Suprapubic skin (tissue), 4 donors: ENCODE data around the gene PARN.

ENCODE experiments used
- POLR2A ChIP-seq, 2 donors: fragments of 450-650 bp; IDR thresholded peaks; one replicate each; pipeline ENCODE4 v1.6.1; 2017; ENCODE audit warnings: antibody characterized with exemption in 2 of 2, mild to moderate bottlenecking in 2 of 2, moderate library complexity in 2 of 2
- POLR2AphosphoS5 ChIP-seq, 3 donors: sonication (generic); formaldehyde crosslinking; IDR thresholded peaks; one replicate each; pipeline ENCODE4 v1.6.1; 2017; ENCODE audit warnings: antibody characterized with exemption in 3 of 3

GRCh38 chr16:14559809-14560241 lies 70.2 kb downstream of the PARN start:
- TF ChIP-seq POLR2AphosphoS5 (IDR thresholded peaks at IDR 0.05): no peak
- TF ChIP-seq POLR2A (IDR thresholded peaks at IDR 0.05): no peak
